Mesenchymal stem cell (in vitro differentiated cells and primary cell): ENCODE measurements around the gene KLRB1.
"Not testable (repeated sequence)": the region's sequence is repeated elsewhere in the genome, so short reads cannot be mapped to it uniquely, and the experiment has no call there.

ENCODE experiments used
- DNase-seq: peaks from one replicate; pipeline ENCODE4 v3.0.0-alpha.2; 2013
- H2AFZ ChIP-seq: one replicate; pipeline ENCODE4 v1.6.1; 2013; ENCODE audit warnings: low read depth, mild to moderate bottlenecking, control low read depth, inconsistent platforms, low read length, moderate library complexity
- H2AK5ac ChIP-seq: 2 replicates; pipeline ENCODE4 v1.6.1; 2013; ENCODE audit warnings: low read length, moderate library complexity, mild to moderate bottlenecking, inconsistent platforms; ENCODE audit not compliant: severe bottlenecking
- H2BK120ac ChIP-seq: one replicate; pipeline ENCODE4 v1.6.1; 2013; ENCODE audit warnings: low read depth, mild to moderate bottlenecking, inconsistent platforms, low read length, moderate library complexity
- H2BK12ac ChIP-seq, 2 experiments: one replicate each; pipeline ENCODE4 v1.6.1; 2013; ENCODE audit warnings: inconsistent platforms in 2 of 2, low read length in 2 of 2, mild to moderate bottlenecking in 2 of 2, moderate library complexity in 2 of 2, control low read depth in 1 of 2
- H2BK15ac ChIP-seq: one replicate; pipeline ENCODE4 v1.6.1; 2013; ENCODE audit warnings: mild to moderate bottlenecking, low read depth, inconsistent platforms; ENCODE audit not compliant: poor library complexity, severe bottlenecking
- H2BK5ac ChIP-seq: 2 replicates; pipeline ENCODE4 v1.6.1; 2013; ENCODE audit warnings: low read depth, mild to moderate bottlenecking, low read length, control low read depth, inconsistent platforms; ENCODE audit not compliant: poor library complexity, severe bottlenecking
- H3K14ac ChIP-seq, 2 experiments: one replicate each; pipeline ENCODE4 v1.6.1; 2013; ENCODE audit warnings: inconsistent platforms in 2 of 2, low read length in 2 of 2, control low read depth in 1 of 2, mild to moderate bottlenecking in 1 of 2, moderate library complexity in 1 of 2
- H3K18ac ChIP-seq, 2 experiments: one replicate each; pipeline ENCODE4 v1.6.1; 2013; ENCODE audit warnings: inconsistent platforms in 2 of 2, low read length in 2 of 2, control low read depth in 1 of 2, low read depth in 1 of 2, mild to moderate bottlenecking in 1 of 2
- H3K23ac ChIP-seq, 2 experiments: one replicate each; pipeline ENCODE4 v1.6.1; 2013; ENCODE audit warnings: inconsistent platforms in 2 of 2, low read length in 2 of 2, mild to moderate bottlenecking in 2 of 2, moderate library complexity in 2 of 2, control low read depth in 1 of 2
- H3K27ac ChIP-seq: 2 replicates; pipeline ENCODE4 v1.5.1; 2013; ENCODE audit warnings: mild to moderate bottlenecking, moderate library complexity, low read length, control low read depth, inconsistent platforms; ENCODE audit not compliant: poor library complexity, severe bottlenecking
- H3K27me3 ChIP-seq, 2 experiments: 2 replicates each; pipeline versions ENCODE4 v1.6.1 to v1.7.0; 2013; ENCODE audit warnings: low read length in 2 of 2, mild to moderate bottlenecking in 2 of 2, moderate library complexity in 2 of 2, control low read depth in 1 of 2, inconsistent platforms in 1 of 2; ENCODE audit not compliant: control insufficient read depth in 1 of 2, insufficient read depth in 1 of 2
- H3K36me3 ChIP-seq, 2 experiments: 2 replicates each; pipeline versions ENCODE4 v1.6.1 to v1.7.0; 2013; ENCODE audit warnings: low read length in 2 of 2, control low read depth in 1 of 2, inconsistent platforms in 1 of 2, low read depth in 1 of 2, mild to moderate bottlenecking in 1 of 2; ENCODE audit not compliant: insufficient read depth in 2 of 2, control insufficient read depth in 1 of 2
- H3K4ac ChIP-seq, 2 experiments: one replicate each; pipeline ENCODE4 v1.6.1; 2013; ENCODE audit warnings: inconsistent platforms in 2 of 2, low read length in 2 of 2, mild to moderate bottlenecking in 2 of 2, moderate library complexity in 2 of 2, control low read depth in 1 of 2, low read depth in 1 of 2
- H3K4me1 ChIP-seq: 2 replicates; pipeline ENCODE4 v1.6.1; 2013; ENCODE audit warnings: low read depth, low read length, control low read depth; ENCODE audit not compliant: control insufficient read depth, insufficient read depth
- H3K4me2 ChIP-seq: 2 replicates; pipeline ENCODE4 v1.6.1; 2013; ENCODE audit warnings: low read length, mild to moderate bottlenecking, inconsistent platforms; ENCODE audit not compliant: poor library complexity, severe bottlenecking
- H3K4me3 ChIP-seq, 2 experiments: 2 replicates each; pipeline versions ENCODE4 v1.5.1 to v1.7.0; 2013; ENCODE audit warnings: low read length in 2 of 2, mild to moderate bottlenecking in 2 of 2, control low read depth in 1 of 2, low read depth in 1 of 2; ENCODE audit not compliant: insufficient read depth in 1 of 2
- H3K79me1 ChIP-seq: replicated peaks from 2 replicates; pipeline ENCODE4 v1.6.1; 2013; ENCODE audit warnings: mild to moderate bottlenecking, control low read depth, low read length, inconsistent platforms; ENCODE audit not compliant: poor library complexity, severe bottlenecking
- H3K9ac ChIP-seq: 2 replicates; pipeline ENCODE4 v1.7.0; 2013; ENCODE audit warnings: mild to moderate bottlenecking, low read length, moderate library complexity
- H3K9me3 ChIP-seq: 2 replicates; pipeline ENCODE4 v1.7.0; 2013; ENCODE audit warnings: mild to moderate bottlenecking, low read length; ENCODE audit not compliant: control insufficient read depth
- H4K8ac ChIP-seq: one replicate; pipeline ENCODE4 v1.6.1; 2013; ENCODE audit warnings: inconsistent platforms, mild to moderate bottlenecking, low read length, moderate library complexity
- H4K91ac ChIP-seq: one replicate; pipeline ENCODE4 v1.6.1; 2013; ENCODE audit warnings: mild to moderate bottlenecking, low read length, inconsistent platforms
- WGBS: methylation state at CpG from one replicate; pipeline ENCODE4 v1.1.7; 2013; ENCODE audit warnings: mixed read lengths; 5-methylcytosine and 5-hydroxymethylcytosine counted together

KLRB1 gene

DNA sequence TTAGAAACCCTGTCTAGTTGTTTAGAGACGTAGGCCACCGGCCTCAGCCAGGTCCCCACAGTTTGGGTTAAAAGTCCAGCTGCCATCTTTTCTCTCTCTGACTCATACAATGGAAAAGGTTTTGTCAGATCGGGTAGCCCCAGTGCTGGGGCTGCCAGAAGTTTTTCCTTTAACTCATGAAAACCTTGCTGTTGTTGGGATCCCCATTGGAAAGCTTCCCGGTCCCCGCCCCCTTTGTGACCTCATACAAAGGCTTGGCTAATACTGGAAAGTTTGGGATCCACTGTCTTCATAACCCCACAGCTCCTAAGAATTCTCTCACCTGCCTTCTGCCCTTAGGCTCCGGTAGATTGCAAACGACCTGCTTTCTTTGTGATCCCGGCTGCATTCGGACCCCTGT is 40.6 kb downstream of the KLRB1 start:
- not testable (repeated sequence) for H3K27ac ChIP-seq, H3K4me2 ChIP-seq, H3K27me3 ChIP-seq, H3K4me1 ChIP-seq, H3K36me3 ChIP-seq, H3K14ac ChIP-seq, DNase-seq, H2BK5ac ChIP-seq, H2BK120ac ChIP-seq, H2BK12ac ChIP-seq, H2AFZ ChIP-seq, H3K79me1 ChIP-seq, H2AK5ac ChIP-seq, H4K8ac ChIP-seq, H3K9me3 ChIP-seq, H3K9ac ChIP-seq, H2BK15ac ChIP-seq, H3K23ac ChIP-seq, H3K18ac ChIP-seq, H3K4me3 ChIP-seq, H3K4ac ChIP-seq, H4K91ac ChIP-seq
- no CpG with 5 or more reads among the region's 9 CpGs for WGBS

DNA sequence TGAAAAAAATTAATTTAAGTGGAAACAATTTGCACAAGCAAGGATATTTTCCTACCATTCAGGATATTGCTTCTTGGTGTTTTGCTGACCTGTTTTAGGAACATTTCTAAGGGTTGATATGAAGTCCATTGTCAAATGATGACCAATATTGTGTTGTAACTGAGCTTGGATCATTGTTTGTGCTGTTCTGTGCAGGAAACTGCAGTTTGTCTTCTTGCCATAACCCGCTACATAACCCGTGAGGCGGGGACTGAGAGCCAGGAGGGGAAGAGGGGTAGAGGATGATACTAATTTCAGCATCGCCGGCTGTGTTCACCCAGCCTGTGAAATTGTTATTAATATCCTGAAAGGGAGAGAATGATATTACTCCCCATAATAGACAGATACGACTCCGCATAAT is 41.6 kb downstream of the KLRB1 start:
- not testable (repeated sequence) for DNase-seq, H2AK5ac ChIP-seq, H3K9me3 ChIP-seq, H3K4me1 ChIP-seq, H2BK12ac ChIP-seq, H3K14ac ChIP-seq, H3K23ac ChIP-seq, H3K79me1 ChIP-seq, H2BK15ac ChIP-seq, H3K36me3 ChIP-seq, H3K27ac ChIP-seq, H2BK120ac ChIP-seq, H3K4me2 ChIP-seq, H4K91ac ChIP-seq, H3K18ac ChIP-seq, H2BK5ac ChIP-seq, H3K4me3 ChIP-seq, H3K4ac ChIP-seq, H4K8ac ChIP-seq, H2AFZ ChIP-seq, H3K27me3 ChIP-seq, H3K9ac ChIP-seq
- no CpG with 5 or more reads among the region's 7 CpGs for WGBS

DNA sequence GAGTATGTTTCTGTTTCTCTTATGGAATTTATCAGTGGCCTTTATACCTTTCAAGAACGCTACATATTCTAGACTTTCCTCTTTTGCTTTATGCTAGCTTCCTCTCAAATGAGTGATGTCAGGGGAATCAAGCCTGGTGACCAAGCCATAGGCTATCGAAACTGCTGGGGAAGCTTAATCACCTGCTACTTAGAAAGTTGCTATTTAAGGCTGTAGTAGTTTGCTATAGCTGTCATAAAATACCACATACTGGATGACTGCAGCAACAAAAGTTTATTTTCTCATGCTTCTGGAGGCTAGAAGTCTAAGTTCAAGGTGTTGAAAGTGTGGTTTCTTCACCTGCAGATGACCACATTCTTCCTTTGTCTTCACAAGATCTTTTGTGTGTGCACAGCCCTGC is 43.3 kb downstream of the KLRB1 start:
- not testable (repeated sequence) for H3K4me3 ChIP-seq
- no CpG with 5 or more reads among the region's 2 CpGs for WGBS

DNA sequence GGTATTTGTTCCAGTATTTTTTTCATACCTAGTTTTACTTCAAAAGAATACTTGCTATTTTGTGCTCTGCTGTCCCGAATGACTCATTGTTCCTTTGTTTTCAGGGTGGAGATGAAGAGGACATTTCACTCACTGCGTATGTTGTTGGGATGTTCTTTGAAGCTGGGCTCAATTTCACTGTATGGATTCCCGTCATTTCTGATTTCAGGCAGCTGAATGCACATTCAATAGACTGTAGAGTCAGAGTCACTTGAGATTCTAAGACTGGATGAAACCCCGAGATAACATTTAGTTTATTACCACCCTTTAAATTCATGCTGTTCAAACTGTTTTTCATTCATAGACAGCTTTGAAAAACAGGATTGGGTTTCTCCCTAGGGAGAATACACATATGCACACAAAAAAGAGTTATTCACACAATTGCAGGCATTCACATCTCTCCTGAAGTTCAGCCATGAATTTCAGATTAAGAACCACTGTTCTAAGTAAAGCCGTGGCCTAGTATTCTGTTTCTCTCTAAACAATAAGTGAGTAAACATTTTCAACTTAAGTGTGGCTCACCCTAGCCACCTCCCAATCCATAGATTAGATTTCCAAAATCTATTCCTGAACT is 44.8 kb downstream of the KLRB1 start:
- not testable (repeated sequence) for H2BK15ac ChIP-seq, H3K27ac ChIP-seq, H3K9me3 ChIP-seq, H4K8ac ChIP-seq, H3K9ac ChIP-seq, H3K4me1 ChIP-seq, H2AFZ ChIP-seq, H3K36me3 ChIP-seq, H3K23ac ChIP-seq, H2BK12ac ChIP-seq, H2BK5ac ChIP-seq, H3K27me3 ChIP-seq, H2BK120ac ChIP-seq, H4K91ac ChIP-seq, H2AK5ac ChIP-seq, H3K4ac ChIP-seq, DNase-seq, H3K4me2 ChIP-seq, H3K79me1 ChIP-seq, H3K14ac ChIP-seq, H3K4me3 ChIP-seq, H3K18ac ChIP-seq
- WGBS = no CpG with 5 or more reads among the region's 5 CpGs

More for the DNA sequence above, 43.3 kb downstream of the KLRB1 start:
- not testable (repeated sequence) for H3K14ac ChIP-seq, H3K4ac ChIP-seq, H2AFZ ChIP-seq, DNase-seq, H2BK5ac ChIP-seq, H2BK12ac ChIP-seq, H4K91ac ChIP-seq, H2BK120ac ChIP-seq, H3K4me1 ChIP-seq, H3K4me2 ChIP-seq, H2BK15ac ChIP-seq, H3K18ac ChIP-seq, H3K36me3 ChIP-seq, H3K23ac ChIP-seq, H2AK5ac ChIP-seq, H3K9me3 ChIP-seq, H3K27ac ChIP-seq, H3K9ac ChIP-seq, H3K27me3 ChIP-seq, H4K8ac ChIP-seq, H3K79me1 ChIP-seq
